PC-3 (cell line): Measurements from ENCODE around the gene CDH19. TPM values are rescaled to one million over a fixed set of nuclear protein-coding genes. Genes with fewer than 3 reads are reported as not detected.
A peak's percentile ranks its signal among the peaks of the same experiment; 100 is the strongest.

Experiments used
- ATAC-seq: fragments of 200-7000 bp; cut with Tn5 transposase; 2 replicates; pipeline ENCODE4 v1.9.1; 2020; ENCODE audit warnings: mild to moderate bottlenecking, moderate library complexity
- BruUV-seq: library from RNA; stranded (reverse); fragments of 400-500 nt; replicated peaks from 2 replicates; lab custom pipeline; 2021; lab: Mats Ljungman, UMichigan
- CTCF ChIA-PET: fragments of 300-600 bp; sonication (Branson Sonifier 250); formaldehyde crosslinking; loops from one replicate; lab custom pipeline; 2022; ENCODE audit warnings: antibody characterized with exemption; lab: Charles Lee
- POLR2A ChIA-PET: fragments of 300-600 bp; sonication (Branson Sonifier 250); formaldehyde crosslinking; loops from one replicate; lab custom pipeline; 2022; ENCODE audit warnings: antibody characterized with exemption; ENCODE audit not compliant: unreplicated experiment; lab: Charles Lee
- DNase-seq: peaks from one replicate; pipeline ENCODE4 v3.0.0-alpha.2; 2015
- H2AFZ ChIP-seq: fragments of 300-600 bp; sonication (generic); 2 replicates; pipeline ENCODE4 v1.6.0; 2016; ENCODE audit warnings: antibody characterized with exemption, low read length
- H3F3A ChIP-seq: fragments of 300-600 bp; sonication (generic); one replicate; pipeline ENCODE4 v1.6.0; 2017; ENCODE audit warnings: antibody characterized with exemption, low read length, control low read depth, mild to moderate bottlenecking; ENCODE audit not compliant: unreplicated experiment
- H3K27ac ChIP-seq: fragments of 300-600 bp; sonication (generic); 2 replicates; pipeline ENCODE4 v1.5.1; 2016; ENCODE audit warnings: mild to moderate bottlenecking, low read length
- H3K27me3 ChIP-seq: fragments of 300-600 bp; sonication (generic); 2 replicates; pipeline ENCODE4 v1.6.1; 2016; ENCODE audit warnings: low read length, mixed read lengths
- H3K36me3 ChIP-seq: fragments of 300-600 bp; sonication (generic); 2 replicates; pipeline ENCODE4 v1.6.1; 2016; ENCODE audit warnings: low read depth, mixed run types, low read length, mixed read lengths
- H3K4me1 ChIP-seq: fragments of 300-600 bp; sonication (generic); 2 replicates; pipeline ENCODE4 v1.5.1; 2016; ENCODE audit warnings: low read length; ENCODE audit not compliant: insufficient read depth
- H3K4me2 ChIP-seq: fragments of 300-600 bp; sonication (generic); 2 replicates; pipeline ENCODE4 v1.6.0; 2016; ENCODE audit warnings: low read length
- H3K4me3 ChIP-seq: fragments of 300-600 bp; sonication (generic); 2 replicates; pipeline ENCODE4 v1.5.1; 2016; ENCODE audit warnings: mild to moderate bottlenecking, low read length, mixed read lengths
- H3K79me2 ChIP-seq: fragments of 300-600 bp; sonication (generic); 2 replicates; pipeline ENCODE4 v1.6.1; 2017; ENCODE audit warnings: low read length, mixed read lengths
- H3K9ac ChIP-seq: fragments of 300-600 bp; sonication (generic); 2 replicates; pipeline ENCODE4 v1.6.0; 2016; ENCODE audit warnings: mild to moderate bottlenecking, low read length
- H3K9me2 ChIP-seq: fragments of 300-600 bp; sonication (generic); replicated peaks from 2 replicates; pipeline ENCODE4 v1.6.1; 2016; ENCODE audit warnings: mixed run types, low read length, mixed read lengths
- H3K9me3 ChIP-seq: fragments of 300-600 bp; sonication (generic); 2 replicates; pipeline ENCODE4 v1.6.1; 2016; ENCODE audit warnings: low read length, mixed read lengths
- H4K20me1 ChIP-seq: fragments of 300-600 bp; sonication (generic); 2 replicates; pipeline ENCODE4 v1.6.1; 2016; ENCODE audit warnings: low read length, mixed read lengths
- CTCF ChIP-seq: fragments of 300-600 bp; sonication (generic); conservative IDR thresholded peaks from 2 replicates; pipeline ENCODE4 v1.5.1; 2017; ENCODE audit warnings: antibody characterized with exemption, low read depth, mild to moderate bottlenecking, low read length
- EZH2 ChIP-seq: fragments of 300-600 bp; sonication (generic); IDR thresholded peaks from one replicate; pipeline ENCODE4 v1.6.1; 2017; ENCODE audit warnings: antibody characterized with exemption, mild to moderate bottlenecking, low read length; ENCODE audit not compliant: unreplicated experiment
- EZH2phosphoT487 ChIP-seq: fragments of 300-600 bp; sonication (generic); IDR thresholded peaks from 2 replicates; pipeline ENCODE4 v1.6.1; 2018; ENCODE audit warnings: mild to moderate bottlenecking, antibody characterized with exemption, low read length, borderline replicate concordance
- intact Hi-C: fragments of 100-400 bp; cut with micrococcal nuclease; formaldehyde crosslinking; loops from 2 replicates; pipeline ENCODE4 v1.9.0; 2023
- total RNA-seq: library from RNA; depleted of rRNA; stranded (reverse); fragments of >200 nt; gene quantifications from 2 replicates; pipeline ENCODE4 v1.2.3, GENCODE V29; 2014

CDH19 gene
- total RNA-seq, 1 experiment from 2014 or later = 0.11 TPM

- TF ChIP-seq CTCF (peak; percentile 85), EZH2 (no peak)
- no peak overlapping the region for H2AFZ ChIP-seq
- H3K9ac ChIP-seq = no peak overlapping the region
- no peaks in the 10 kb centered on the region for H3K9me2 ChIP-seq
- H3K79me2 ChIP-seq = no peaks in the 10 kb centered on the region
- ChIA-PET POLR2A (interaction anchor here (0.6 kb wide), 1 partner anchor 56 kb away, joined by 3 read pairs; no protein-coding TSS in a partner anchor), CTCF (no interaction called here)
- DNase-seq (peak; percentile 57), ATAC-seq (peak; percentile 94)
- H3K36me3 ChIP-seq = no peaks in the 10 kb centered on the region
- no peaks in the 10 kb centered on the region for H3K9me3 ChIP-seq
- H3K27ac ChIP-seq = no peak overlapping the region
- no peaks in the 10 kb centered on the region for H4K20me1 ChIP-seq
- H3K4me2 ChIP-seq = no peak overlapping the region
- H3F3A ChIP-seq = no peaks in the 10 kb centered on the region
- no peaks in the 10 kb centered on the region for H3K4me1 ChIP-seq
- intact Hi-C loops = loop anchor here (1.0 to 5.0 kb wide), 2 partner anchors 56 to 131 kb away; no protein-coding TSS in a partner anchor
- H3K27me3 ChIP-seq = no peaks in the 10 kb centered on the region
- no peak overlapping the region for H3K4me3 ChIP-seq
- BruUV-seq = no TSS peak
Observed at GRCh38 chr18:66616523-66616983, 12.7 kb upstream of the CDH19 start.

GRCh38 chr18:66615176-66615575, 11.3 kb upstream of the CDH19 start:
- no peak overlapping the region for H3K4me3 ChIP-seq
- no peak overlapping the region for H2AFZ ChIP-seq
- no peaks in the 10 kb centered on the region for H3K27me3 ChIP-seq
- no peaks in the 10 kb centered on the region for H3F3A ChIP-seq
- H3K9ac ChIP-seq = no peak overlapping the region
- ChIA-PET CTCF (interaction anchor here (0.5 kb wide), 1 partner anchor 83 kb away, joined by 3 read pairs; no protein-coding TSS in a partner anchor), POLR2A (no interaction called here)
- no peaks in the 10 kb centered on the region for H4K20me1 ChIP-seq
- H3K4me2 ChIP-seq = no peak overlapping the region
- DNase-seq (no peak), ATAC-seq (no peak)
- no peaks in the 10 kb centered on the region for H3K36me3 ChIP-seq
- intact Hi-C loops = loop anchor here (5.0 kb wide), 1 partner anchor 132 kb away; no protein-coding TSS in a partner anchor
- no peaks in the 10 kb centered on the region for H3K9me2 ChIP-seq
- H3K9me3 ChIP-seq = no peaks in the 10 kb centered on the region
- H3K4me1 ChIP-seq = no peaks in the 10 kb centered on the region
- no peaks in the 10 kb centered on the region for H3K79me2 ChIP-seq
- BruUV-seq = no TSS peak
- TF ChIP-seq EZH2 (no peak), CTCF (no peak), EZH2phosphoT487 (no peak)
- H3K27ac ChIP-seq = no peak overlapping the region

- Histone ChIP-seq H3K27ac (no peak overlapping the region), H3K9me3 (no peaks in the 10 kb centered on the region), H3K9me2 (no peaks in the 10 kb centered on the region), H3K4me1 (no peaks in the 10 kb centered on the region), H3K27me3 (no peaks in the 10 kb centered on the region), H3F3A (no peaks in the 10 kb centered on the region), H4K20me1 (no peaks in the 10 kb centered on the region), H3K9ac (no peak overlapping the region), H3K4me2 (no peak overlapping the region), H3K36me3 (no peaks in the 10 kb centered on the region), H3K79me2 (no peaks in the 10 kb centered on the region), H3K4me3 (no peak overlapping the region), H2AFZ (no peak overlapping the region)
- DNase-seq (no peak), ATAC-seq (no peak)
- intact Hi-C loops = no loop called here
- POLR2A ChIA-PET = no interaction called here
- CTCF ChIA-PET = interaction anchor here (0.6 kb wide), 1 partner anchor 54 kb away, joined by 5 read pairs; no protein-coding TSS in a partner anchor
- TF ChIP-seq CTCF (no peak), EZH2 (no peak), EZH2phosphoT487 (no peak)
- BruUV-seq = no TSS peak
Observed at GRCh38 chr18:66607632-66608031, 3.7 kb upstream of the CDH19 start.
